ENCODE results near the gene BANF2.

DNA sequence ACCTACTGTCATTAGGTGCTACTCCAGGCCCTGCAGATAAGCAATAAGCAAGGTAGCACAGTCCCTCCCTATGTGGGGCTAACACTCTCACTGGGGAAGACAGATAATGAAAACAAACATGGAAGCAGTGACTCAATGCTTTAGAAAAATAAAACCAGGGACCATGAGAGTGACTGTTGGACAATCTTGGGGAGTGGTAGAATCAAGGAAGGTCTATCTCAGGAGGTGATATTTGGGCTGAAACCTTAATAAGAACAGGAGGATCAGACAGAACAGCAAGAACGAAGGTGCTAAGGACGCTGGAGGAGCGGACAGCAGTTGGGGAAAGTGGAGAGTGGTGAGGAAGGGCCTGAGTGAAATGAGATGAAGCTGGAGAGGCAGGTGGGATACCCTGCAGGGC lies 58.2 kb downstream of the BANF2 start:
- TF ChIP-seq, protein P1, sequence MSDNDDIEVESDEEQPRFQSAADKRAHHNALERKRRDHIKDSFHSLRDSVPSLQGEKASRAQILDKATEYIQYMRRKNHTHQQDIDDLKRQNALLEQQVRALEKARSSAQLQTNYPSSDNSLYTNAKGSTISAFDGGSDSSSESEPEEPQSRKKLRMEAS (IDR thresholded peaks at IDR 0.05; ENCODE audit: low read depth, low read length): no peak
- TF ChIP-seq, protein P2, sequence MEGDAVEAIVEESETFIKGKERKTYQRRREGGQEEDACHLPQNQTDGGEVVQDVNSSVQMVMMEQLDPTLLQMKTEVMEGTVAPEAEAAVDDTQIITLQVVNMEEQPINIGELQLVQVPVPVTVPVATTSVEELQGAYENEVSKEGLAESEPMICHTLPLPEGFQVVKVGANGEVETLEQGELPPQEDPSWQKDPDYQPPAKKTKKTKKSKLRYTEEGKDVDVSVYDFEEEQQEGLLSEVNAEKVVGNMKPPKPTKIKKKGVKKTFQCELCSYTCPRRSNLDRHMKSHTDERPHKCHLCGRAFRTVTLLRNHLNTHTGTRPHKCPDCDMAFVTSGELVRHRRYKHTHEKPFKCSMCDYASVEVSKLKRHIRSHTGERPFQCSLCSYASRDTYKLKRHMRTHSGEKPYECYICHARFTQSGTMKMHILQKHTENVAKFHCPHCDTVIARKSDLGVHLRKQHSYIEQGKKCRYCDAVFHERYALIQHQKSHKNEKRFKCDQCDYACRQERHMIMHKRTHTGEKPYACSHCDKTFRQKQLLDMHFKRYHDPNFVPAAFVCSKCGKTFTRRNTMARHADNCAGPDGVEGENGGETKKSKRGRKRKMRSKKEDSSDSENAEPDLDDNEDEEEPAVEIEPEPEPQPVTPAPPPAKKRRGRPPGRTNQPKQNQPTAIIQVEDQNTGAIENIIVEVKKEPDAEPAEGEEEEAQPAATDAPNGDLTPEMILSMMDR (IDR thresholded peaks at IDR 0.05; ENCODE audit: low read depth, low read length): no peak
- TF ChIP-seq POLR2A (IDR thresholded peaks at IDR 0.05; ENCODE audit: extremely low read depth, insufficient read length) (no peak), MYC (IDR thresholded peaks at IDR 0.05; ENCODE audit: low read depth, low read length) (no peak)
